Activated naive CD8-positive, alpha-beta T cell treated with anti-CD3 and anti-CD28 coated beads, Interleukin-2, amount 50 U/mL, for 24 hours (primary cell): ENCODE results near the gene TMCC1.
A peak's percentile ranks its signal among the peaks of the same experiment; 100 is the strongest.

Experiments
- ATAC-seq: fragments of 150-1000 bp; cut with Tn5 transposase; one replicate; pipeline ENCODE4 v1.10.0; 2021
- DNase-seq: peaks from one replicate; pipeline ENCODE4 v3.0.0; 2021
- H3K27ac Mint-ChIP-seq: one replicate; pipeline ENCODE4 v1.8.0; 2021; ENCODE audit warnings: mild to moderate bottlenecking, mixed read lengths
- H3K27me3 Mint-ChIP-seq: one replicate; pipeline ENCODE4 v1.8.0; 2021; ENCODE audit warnings: mixed read lengths
- H3K36me3 Mint-ChIP-seq: one replicate; pipeline ENCODE4 v1.8.0; 2021; ENCODE audit warnings: low read depth, mixed read lengths
- H3K4me1 Mint-ChIP-seq: one replicate; pipeline ENCODE4 v1.8.0; 2021; ENCODE audit warnings: mixed read lengths
- H3K4me3 Mint-ChIP-seq: one replicate; pipeline ENCODE4 v1.8.0; 2021; ENCODE audit warnings: mild to moderate bottlenecking, moderate library complexity, mixed read lengths
- H3K9me3 Mint-ChIP-seq: one replicate; pipeline ENCODE4 v1.8.0; 2021; ENCODE audit warnings: mixed read lengths

Gene TMCC1

GRCh38 chr3:129672412-129672811, 221.1 kb downstream of the TMCC1 start:
- H3K9me3 Mint-ChIP-seq: no peaks in the 10 kb centered on the region
- H3K27me3 Mint-ChIP-seq: no peaks in the 10 kb centered on the region
- DNase-seq (no peak), ATAC-seq (no peak)
- no peak overlapping the region for H3K27ac Mint-ChIP-seq
- peaks cover 5% of the 10 kb centered on the region for H3K4me1 Mint-ChIP-seq
- H3K36me3 Mint-ChIP-seq: peaks cover 11% of the 10 kb centered on the region
- no peak overlapping the region for H3K4me3 Mint-ChIP-seq

GRCh38 chr3:129665024-129665768, 228.3 kb downstream of the TMCC1 start:
- no peak overlapping the region for H3K4me3 Mint-ChIP-seq
- peaks cover 1% of the 10 kb centered on the region for H3K36me3 Mint-ChIP-seq
- DNase-seq (no peak), ATAC-seq (no peak)
- H3K4me1 Mint-ChIP-seq: peaks cover 2% of the 10 kb centered on the region
- H3K9me3 Mint-ChIP-seq: no peaks in the 10 kb centered on the region
- H3K27ac Mint-ChIP-seq: no peak overlapping the region
- no peaks in the 10 kb centered on the region for H3K27me3 Mint-ChIP-seq

- Mint-ChIP-seq H3K27me3 (no peaks in the 10 kb centered on the region), H3K36me3 (peaks cover 1% of the 10 kb centered on the region), H3K4me1 (peaks cover 2% of the 10 kb centered on the region), H3K27ac (no peak overlapping the region), H3K4me3 (no peak overlapping the region), H3K9me3 (no peaks in the 10 kb centered on the region)
- ATAC-seq (no peak), DNase-seq (no peak)
Observed at GRCh38 chr3:129663930-129664646, 229.4 kb downstream of the TMCC1 start.

GRCh38 chr3:129663045-129663446, 230.5 kb downstream of the TMCC1 start:
- peaks cover 1% of the 10 kb centered on the region for H3K36me3 Mint-ChIP-seq
- no peak overlapping the region for H3K4me3 Mint-ChIP-seq
- no peaks in the 10 kb centered on the region for H3K9me3 Mint-ChIP-seq
- no peaks in the 10 kb centered on the region for H3K27me3 Mint-ChIP-seq
- H3K4me1 Mint-ChIP-seq: peaks cover 9% of the 10 kb centered on the region
- DNase-seq (no peak), ATAC-seq (no peak)
- no peak overlapping the region for H3K27ac Mint-ChIP-seq

- Mint-ChIP-seq H3K27ac (no peak overlapping the region), H3K9me3 (no peaks in the 10 kb centered on the region), H3K27me3 (no peaks in the 10 kb centered on the region), H3K4me1 (peaks cover 15% of the 10 kb centered on the region), H3K4me3 (no peak overlapping the region), H3K36me3 (peaks cover 1% of the 10 kb centered on the region)
- peak; percentile 49 for ATAC-seq
- DNase-seq: no peak
Observed at GRCh38 chr3:129662191-129662608, 231.3 kb downstream of the TMCC1 start.

GRCh38 chr3:129661766-129662165, 231.7 kb downstream of the TMCC1 start:
- no peak for DNase-seq
- Mint-ChIP-seq H3K27ac (no peak overlapping the region), H3K4me1 (peaks cover 15% of the 10 kb centered on the region), H3K36me3 (peaks cover 1% of the 10 kb centered on the region), H3K9me3 (no peaks in the 10 kb centered on the region), H3K4me3 (no peak overlapping the region), H3K27me3 (no peaks in the 10 kb centered on the region)
- ATAC-seq: no peak

- no peak overlapping the region for H3K27ac Mint-ChIP-seq
- no peak for DNase-seq
- peaks cover 1% of the 10 kb centered on the region for H3K36me3 Mint-ChIP-seq
- no peak for ATAC-seq
- H3K9me3 Mint-ChIP-seq: no peaks in the 10 kb centered on the region
- no peak overlapping the region for H3K4me3 Mint-ChIP-seq
- H3K27me3 Mint-ChIP-seq: no peaks in the 10 kb centered on the region
- H3K4me1 Mint-ChIP-seq: peaks cover 15% of the 10 kb centered on the region
Observed at GRCh38 chr3:129658110-129658843, 235.2 kb downstream of the TMCC1 start.

GRCh38 chr3:129657261-129658046, 236.1 kb downstream of the TMCC1 start:
- no peak overlapping the region for H3K4me3 Mint-ChIP-seq
- no peaks in the 10 kb centered on the region for H3K9me3 Mint-ChIP-seq
- DNase-seq (no peak), ATAC-seq (no peak)
- H3K27ac Mint-ChIP-seq: no peak overlapping the region
- peaks cover 1% of the 10 kb centered on the region for H3K36me3 Mint-ChIP-seq
- peaks cover 18% of the 10 kb centered on the region for H3K4me1 Mint-ChIP-seq
- H3K27me3 Mint-ChIP-seq: no peaks in the 10 kb centered on the region

GRCh38 chr3:129656659-129657247, 236.8 kb downstream of the TMCC1 start:
- no peak for DNase-seq
- H3K4me1 Mint-ChIP-seq: peaks cover 16% of the 10 kb centered on the region
- H3K9me3 Mint-ChIP-seq: no peaks in the 10 kb centered on the region

GRCh38 chr3:129655291-129655700, 238.2 kb downstream of the TMCC1 start:
- H3K27ac Mint-ChIP-seq: no peak overlapping the region
- H3K27me3 Mint-ChIP-seq: no peaks in the 10 kb centered on the region
- peaks cover 16% of the 10 kb centered on the region for H3K4me1 Mint-ChIP-seq
- H3K9me3 Mint-ChIP-seq: no peaks in the 10 kb centered on the region
- H3K4me3 Mint-ChIP-seq: no peak overlapping the region
- no peaks in the 10 kb centered on the region for H3K36me3 Mint-ChIP-seq
- ATAC-seq (no peak), DNase-seq (no peak)

More at GRCh38 chr3:129656659-129657247, 236.8 kb downstream of the TMCC1 start:
- H3K4me3 Mint-ChIP-seq: no peak overlapping the region
- no peak overlapping the region for H3K27ac Mint-ChIP-seq
- no peaks in the 10 kb centered on the region for H3K27me3 Mint-ChIP-seq
- H3K36me3 Mint-ChIP-seq: peaks cover 1% of the 10 kb centered on the region
- ATAC-seq: no peak

- ATAC-seq: no peak
- Mint-ChIP-seq H3K4me1 (peaks cover 16% of the 10 kb centered on the region), H3K9me3 (no peaks in the 10 kb centered on the region), H3K4me3 (no peak overlapping the region), H3K36me3 (no peaks in the 10 kb centered on the region), H3K27ac (no peak overlapping the region), H3K27me3 (no peaks in the 10 kb centered on the region)
- no peak for DNase-seq
Observed at GRCh38 chr3:129654131-129654530, 239.4 kb downstream of the TMCC1 start.

- no peak for DNase-seq
- Mint-ChIP-seq H3K27me3 (no peaks in the 10 kb centered on the region), H3K27ac (no peak overlapping the region), H3K36me3 (no peaks in the 10 kb centered on the region), H3K4me1 (peaks cover 9% of the 10 kb centered on the region), H3K4me3 (no peak overlapping the region), H3K9me3 (no peaks in the 10 kb centered on the region)
- ATAC-seq: no peak
Observed at GRCh38 chr3:129653019-129653418, 240.5 kb downstream of the TMCC1 start.

GRCh38 chr3:129651435-129652202, 241.9 kb downstream of the TMCC1 start:
- Mint-ChIP-seq H3K4me3 (no peak overlapping the region), H3K9me3 (no peaks in the 10 kb centered on the region), H3K27me3 (no peaks in the 10 kb centered on the region), H3K27ac (no peak overlapping the region), H3K4me1 (peaks cover 3% of the 10 kb centered on the region), H3K36me3 (no peaks in the 10 kb centered on the region)
- ATAC-seq (no peak), DNase-seq (no peak)
